Caco-2 (cell line): ENCODE data around the gene NPTX1. TPM values are rescaled to one million over a fixed set of nuclear protein-coding genes. Genes with fewer than 3 reads are reported as not detected.

Source experiments
- BruUV-seq: library from RNA; stranded (reverse); fragments of 400-500 nt; replicated peaks from 2 replicates; lab custom pipeline; 2021; lab: Mats Ljungman, UMichigan
- CTCF ChIA-PET: fragments of 300-600 bp; sonication (Branson Sonifier 250); formaldehyde crosslinking; loops from one replicate; lab custom pipeline; 2022; ENCODE audit warnings: antibody characterized with exemption; lab: Charles Lee
- POLR2A ChIA-PET: fragments of 300-600 bp; sonication (Branson Sonifier 250); formaldehyde crosslinking; loops from one replicate; lab custom pipeline; 2022; ENCODE audit warnings: antibody characterized with exemption; lab: Charles Lee
- DNase-seq, 2 experiments: peaks; one replicate each; pipeline versions ENCODE4 v3.0.0 to v3.0.0-alpha.2; 2020 to 2022
- H3K27me3 ChIP-seq: replicated peaks from 2 replicates; pipeline ENCODE4 v1.6.0; 2011; ENCODE audit warnings: low read length; ENCODE audit not compliant: control insufficient read depth, insufficient read depth
- H3K36me3 ChIP-seq: 2 replicates; pipeline ENCODE4 v1.5.1; 2011; ENCODE audit warnings: low read length; ENCODE audit not compliant: control insufficient read depth, insufficient read depth
- H3K4me1 ChIP-seq: fragments of 250-450 bp; sonication (Bioruptor Pico); 2 replicates; pipeline ENCODE4 v1.5.1; 2020; ENCODE audit warnings: mild to moderate bottlenecking
- H3K4me3 ChIP-seq: 2 replicates; pipeline ENCODE4 v1.5.1; 2011; ENCODE audit warnings: low read depth, mild to moderate bottlenecking, control low read depth, low read length
- H3K9me3 ChIP-seq: fragments of 250-450 bp; sonication (Bioruptor Pico); 2 replicates; pipeline ENCODE4 v1.5.1; 2020; ENCODE audit warnings: mild to moderate bottlenecking, moderate library complexity
- H3K27ac Mint-ChIP-seq: one replicate; pipeline ENCODE4 v1.8.0; 2022; ENCODE audit warnings: mixed read lengths; ENCODE audit not compliant: unreplicated experiment
- H3K27me3 Mint-ChIP-seq: one replicate; pipeline ENCODE4 v1.8.0; 2022; ENCODE audit warnings: mixed read lengths; ENCODE audit not compliant: insufficient read depth, unreplicated experiment
- H3K36me3 Mint-ChIP-seq: one replicate; pipeline ENCODE4 v1.8.0; 2022; ENCODE audit warnings: mild to moderate bottlenecking, mixed read lengths; ENCODE audit not compliant: insufficient read depth, unreplicated experiment
- H3K4me1 Mint-ChIP-seq: one replicate; pipeline ENCODE4 v1.8.0; 2022; ENCODE audit warnings: low read depth, mixed read lengths; ENCODE audit not compliant: unreplicated experiment
- H3K4me3 Mint-ChIP-seq: one replicate; pipeline ENCODE4 v1.8.0; 2022; ENCODE audit warnings: mild to moderate bottlenecking, moderate library complexity, mixed read lengths; ENCODE audit not compliant: unreplicated experiment
- H3K9me3 Mint-ChIP-seq: one replicate; pipeline ENCODE4 v1.8.0; 2022; ENCODE audit warnings: mixed read lengths; ENCODE audit not compliant: unreplicated experiment
- CTCF ChIP-seq, 2 experiments: fragments of 200-600 bp in 1 of 2; IDR thresholded peaks; 1 replicate in 1 of 2; 2 replicates in 1 of 2; pipeline versions ENCODE4 v1.5.1 to v1.8.0; 2011 to 2022; ENCODE audit warnings: antibody characterized with exemption in 1 of 2, control low read depth in 1 of 2, inconsistent platforms in 1 of 2, low read depth in 1 of 2, low read length in 1 of 2, mild to moderate bottlenecking in 1 of 2, moderate library complexity in 1 of 2; ENCODE audit not compliant: insufficient read depth in 1 of 2, severe bottlenecking in 1 of 2, unreplicated experiment in 1 of 2
- intact Hi-C: fragments of 100-400 bp; cut with micrococcal nuclease; formaldehyde crosslinking; loops from one replicate; pipeline ENCODE4 v1.10.0; 2022; ENCODE audit not compliant: unreplicated experiment
- total RNA-seq: library from RNA; stranded (reverse); gene quantifications from 2 replicates; pipeline ENCODE4 v1.2.3, GENCODE V29; 2022

NPTX1 gene
- total RNA-seq, 1 experiment from 2014 or later, result 0.57 TPM

- H3K4me3 ChIP-seq, result peak overlapping the region; percentile 91
- Mint-ChIP-seq H3K4me1 (no peaks in the 10 kb centered on the region), H3K27me3 (peaks cover 5% of the 10 kb centered on the region), H3K9me3 (no peaks in the 10 kb centered on the region), H3K4me3 (peak overlapping the region; percentile 89), H3K36me3 (peaks cover 19% of the 10 kb centered on the region), H3K27ac (peak overlapping the region; percentile 97)
- CTCF ChIA-PET, result interaction anchor here (0.6 kb wide), 1 partner anchor 333 kb away, joined by 3 read pairs; no protein-coding TSS in a partner anchor
- TF ChIP-seq CTCF (IDR thresholded peaks at IDR 0.05; ENCODE audit: insufficient read depth in 1 of 2, low read depth in 1 of 2, low read length in 1 of 2, severe bottlenecking in 1 of 2, unreplicated experiment in 1 of 2), result no peak
- POLR2A ChIA-PET, result interaction anchor here (0.6 kb wide), 1 partner anchor 1042 kb away, joined by 19 read pairs; no protein-coding TSS in a partner anchor
- peaks cover 9% of the 10 kb centered on the region for H3K4me1 ChIP-seq
- no TSS peak for BruUV-seq
- intact Hi-C loops, result loop anchor here (1.0 kb wide), 1 partner anchor 89 kb away; the partner anchor contains the start of gene RPTOR
- H3K27me3 ChIP-seq, result no peaks in the 10 kb centered on the region
- DNase-seq, result no peak
- H3K36me3 ChIP-seq, result no peaks in the 10 kb centered on the region
- H3K9me3 ChIP-seq, result no peaks in the 10 kb centered on the region
These were observed 20.6 kb downstream of the NPTX1 start for GRCh38 chr17:80455784-80456183.

- TSS peak; percentile 96 for BruUV-seq
- H3K36me3 ChIP-seq, result no peaks in the 10 kb centered on the region
- Mint-ChIP-seq H3K27ac (peak overlapping the region; percentile 97), H3K36me3 (peaks cover 19% of the 10 kb centered on the region), H3K27me3 (peaks cover 5% of the 10 kb centered on the region), H3K4me1 (no peaks in the 10 kb centered on the region), H3K9me3 (no peaks in the 10 kb centered on the region), H3K4me3 (peak overlapping the region; percentile 89)
- peak overlapping the region; percentile 91 for H3K4me3 ChIP-seq
- ChIA-PET POLR2A (interaction anchor here (0.6 to 1.7 kb wide), 12 partner anchors 16 to 1043 kb away, joined by 3 to 19 read pairs (median 5); partner anchors contain the start of gene RPTOR), CTCF (interaction anchor here (0.6 to 1.2 kb wide), 6 partner anchors 9 to 333 kb away, joined by 3 to 6 read pairs (median 4); no protein-coding TSS in a partner anchor)
- peak in 1 of 2 experiments; percentile 74 for DNase-seq
- intact Hi-C loops, result loop anchor here (1.0 kb wide), 1 partner anchor 89 kb away; the partner anchor contains the start of gene RPTOR
- H3K27me3 ChIP-seq, result no peaks in the 10 kb centered on the region
- no peaks in the 10 kb centered on the region for H3K9me3 ChIP-seq
- peaks cover 9% of the 10 kb centered on the region for H3K4me1 ChIP-seq
- TF ChIP-seq CTCF (IDR thresholded peaks at IDR 0.05; ENCODE audit: insufficient read depth in 1 of 2, low read depth in 1 of 2, low read length in 1 of 2, severe bottlenecking in 1 of 2, unreplicated experiment in 1 of 2), result no peak
These were observed 21.1 kb downstream of the NPTX1 start for GRCh38 chr17:80455336-80455710.

- Mint-ChIP-seq H3K27ac (peak overlapping the region; percentile 97), H3K27me3 (peaks cover 4% of the 10 kb centered on the region), H3K9me3 (no peaks in the 10 kb centered on the region), H3K4me1 (no peaks in the 10 kb centered on the region), H3K36me3 (peaks cover 19% of the 10 kb centered on the region), H3K4me3 (peak overlapping the region; percentile 89)
- intact Hi-C loops, result loop anchor here (1.0 kb wide), 1 partner anchor 90 kb away; the partner anchor contains the start of gene RPTOR
- H3K4me1 ChIP-seq, result peaks cover 9% of the 10 kb centered on the region
- H3K4me3 ChIP-seq, result peak overlapping the region; percentile 91
- peak; percentile 96 to 98 for DNase-seq
- ChIA-PET CTCF (interaction anchor here (0.6 to 1.2 kb wide), 8 partner anchors 9 to 332 kb away, joined by 3 to 6 read pairs (median 3); no protein-coding TSS in a partner anchor), POLR2A (interaction anchor here (0.5 to 1.7 kb wide), 26 partner anchors 9 to 1381 kb away, joined by 3 to 16 read pairs (median 4); partner anchors contain the start of genes BAIAP2, ENDOV and RPTOR)
- BruUV-seq, result no TSS peak
- no peak for TF ChIP-seq CTCF (IDR thresholded peaks at IDR 0.05; ENCODE audit: insufficient read depth in 1 of 2, low read depth in 1 of 2, low read length in 1 of 2, severe bottlenecking in 1 of 2, unreplicated experiment in 1 of 2)
- no peaks in the 10 kb centered on the region for H3K9me3 ChIP-seq
- H3K27me3 ChIP-seq, result no peaks in the 10 kb centered on the region
- no peaks in the 10 kb centered on the region for H3K36me3 ChIP-seq
These were observed 21.7 kb downstream of the NPTX1 start for GRCh38 chr17:80454557-80455335.
